ENCODE results near the gene PDILT. TPM values are rescaled to one million over a fixed set of nuclear protein-coding genes. Genes with fewer than 3 reads are reported as not detected.
"Not testable (repeated sequence)": the region's sequence is repeated elsewhere in the genome, so short reads cannot be mapped to it uniquely, and the experiment has no call there.

PDILT gene
- total RNA-seq, 1 donor, result not detected

DNA sequence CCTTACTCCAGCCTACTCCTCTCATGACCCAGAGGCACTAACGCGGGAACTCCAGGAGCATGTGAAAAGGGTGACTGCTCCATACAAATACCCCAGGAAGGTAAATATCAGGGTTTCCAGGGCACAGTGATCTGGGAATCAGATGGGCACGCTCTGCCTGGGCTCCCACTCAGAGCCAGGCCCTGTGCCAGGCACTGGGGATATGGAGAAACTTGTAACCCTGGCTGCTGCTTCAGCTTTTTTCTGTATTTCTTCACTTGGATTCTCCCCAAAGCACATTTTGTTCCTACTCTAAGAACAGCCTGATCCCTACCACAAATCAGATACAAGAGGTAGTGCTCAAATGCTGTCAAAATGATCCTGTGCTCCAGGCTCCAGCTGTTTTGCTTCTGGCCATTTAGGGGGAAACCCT is 35.3 kb upstream of the PDILT start:
- not testable (repeated sequence) for H3K4me2 ChIP-seq (ENCODE audit: insufficient read depth, low read length); H3K4me1 ChIP-seq (ENCODE audit: insufficient read depth, low read length); H3K27me3 ChIP-seq (ENCODE audit: insufficient read depth, low read length); H2AFZ ChIP-seq (ENCODE audit: low read length); H3K9me3 ChIP-seq (ENCODE audit: low read depth, low read length); H3K79me2 ChIP-seq (ENCODE audit: insufficient read depth, low read length); H3K36me3 ChIP-seq (ENCODE audit: insufficient read depth, low read length); H3K4me3 ChIP-seq (ENCODE audit: insufficient read depth, low read length); DNase-seq (ENCODE audit: insufficient read length, low spot score, missing footprints); H4K20me1 ChIP-seq (ENCODE audit: insufficient read depth, low read length); H3K27ac ChIP-seq (ENCODE audit: low read depth, low read length)

DNA sequence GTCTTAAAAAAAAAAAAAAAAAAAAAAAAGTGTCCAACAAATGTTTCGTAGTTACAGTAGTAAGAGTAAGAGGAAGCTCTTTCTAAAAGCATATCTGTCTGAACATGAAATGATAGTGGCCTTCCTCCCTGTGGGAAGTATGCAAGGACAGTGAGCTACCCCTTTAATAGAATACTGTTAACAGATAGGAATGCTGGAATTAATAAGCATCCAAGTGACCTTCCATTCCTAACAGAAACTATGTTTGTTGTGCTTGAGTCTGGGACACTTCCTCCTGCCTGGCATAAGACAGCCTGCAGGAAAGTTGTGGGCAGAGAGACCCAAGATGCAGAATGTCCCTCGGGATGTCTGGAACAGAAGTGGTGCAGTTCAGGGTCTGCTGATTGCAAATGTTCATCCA is 34.4 kb upstream of the PDILT start:
- not testable (repeated sequence) for H3K9me3 ChIP-seq (ENCODE audit: low read depth, low read length); H3K27ac ChIP-seq (ENCODE audit: low read depth, low read length); H3K27me3 ChIP-seq (ENCODE audit: insufficient read depth, low read length); H3K36me3 ChIP-seq (ENCODE audit: insufficient read depth, low read length); H3K79me2 ChIP-seq (ENCODE audit: insufficient read depth, low read length); H2AFZ ChIP-seq (ENCODE audit: low read length); H3K4me2 ChIP-seq (ENCODE audit: insufficient read depth, low read length); H4K20me1 ChIP-seq (ENCODE audit: insufficient read depth, low read length); DNase-seq (ENCODE audit: insufficient read length, low spot score, missing footprints); H3K4me3 ChIP-seq (ENCODE audit: insufficient read depth, low read length); H3K4me1 ChIP-seq (ENCODE audit: insufficient read depth, low read length)

DNA sequence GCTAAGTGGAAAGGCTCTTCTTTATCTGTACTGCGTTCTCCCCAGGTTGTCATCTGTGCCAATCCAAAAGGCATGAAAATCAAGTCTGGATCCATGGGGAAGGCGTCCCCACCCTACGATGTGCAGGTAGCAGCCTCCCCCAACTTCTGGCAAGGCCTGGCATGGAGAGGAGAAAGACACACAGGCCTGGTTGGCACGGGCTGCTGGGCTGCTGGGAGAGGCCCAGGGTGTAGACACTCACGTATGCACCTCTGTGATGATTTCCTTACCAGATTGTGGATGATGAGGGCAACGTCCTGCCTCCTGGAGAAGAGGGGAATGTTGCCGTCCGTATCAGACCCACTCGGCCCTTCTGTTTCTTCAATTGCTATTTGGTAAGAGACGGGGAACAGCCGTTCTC is 26.4 kb upstream of the PDILT start:
- H2AFZ ChIP-seq (ENCODE audit: low read length), result no peak overlapping the region
- H3K9me3 ChIP-seq (ENCODE audit: low read depth, low read length), result no peaks in the 10 kb centered on the region
- TF ChIP-seq, protein P1, sequence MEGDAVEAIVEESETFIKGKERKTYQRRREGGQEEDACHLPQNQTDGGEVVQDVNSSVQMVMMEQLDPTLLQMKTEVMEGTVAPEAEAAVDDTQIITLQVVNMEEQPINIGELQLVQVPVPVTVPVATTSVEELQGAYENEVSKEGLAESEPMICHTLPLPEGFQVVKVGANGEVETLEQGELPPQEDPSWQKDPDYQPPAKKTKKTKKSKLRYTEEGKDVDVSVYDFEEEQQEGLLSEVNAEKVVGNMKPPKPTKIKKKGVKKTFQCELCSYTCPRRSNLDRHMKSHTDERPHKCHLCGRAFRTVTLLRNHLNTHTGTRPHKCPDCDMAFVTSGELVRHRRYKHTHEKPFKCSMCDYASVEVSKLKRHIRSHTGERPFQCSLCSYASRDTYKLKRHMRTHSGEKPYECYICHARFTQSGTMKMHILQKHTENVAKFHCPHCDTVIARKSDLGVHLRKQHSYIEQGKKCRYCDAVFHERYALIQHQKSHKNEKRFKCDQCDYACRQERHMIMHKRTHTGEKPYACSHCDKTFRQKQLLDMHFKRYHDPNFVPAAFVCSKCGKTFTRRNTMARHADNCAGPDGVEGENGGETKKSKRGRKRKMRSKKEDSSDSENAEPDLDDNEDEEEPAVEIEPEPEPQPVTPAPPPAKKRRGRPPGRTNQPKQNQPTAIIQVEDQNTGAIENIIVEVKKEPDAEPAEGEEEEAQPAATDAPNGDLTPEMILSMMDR (IDR thresholded peaks at IDR 0.05; ENCODE audit: extremely low read depth, low read depth, low read length), result no peak
- H3K27me3 ChIP-seq (ENCODE audit: insufficient read depth, low read length), result no peaks in the 10 kb centered on the region
- DNase-seq (ENCODE audit: insufficient read length, low spot score, missing footprints), result no peak
- H3K4me3 ChIP-seq (ENCODE audit: insufficient read depth, low read length), result no peak overlapping the region
- H3K4me1 ChIP-seq (ENCODE audit: insufficient read depth, low read length), result no peaks in the 10 kb centered on the region
- H4K20me1 ChIP-seq (ENCODE audit: insufficient read depth, low read length), result no peaks in the 10 kb centered on the region
- H3K79me2 ChIP-seq (ENCODE audit: insufficient read depth, low read length), result no peaks in the 10 kb centered on the region
- no peak overlapping the region for H3K27ac ChIP-seq (ENCODE audit: low read depth, low read length)
- H3K36me3 ChIP-seq (ENCODE audit: insufficient read depth, low read length), result no peaks in the 10 kb centered on the region
- no peak overlapping the region for H3K4me2 ChIP-seq (ENCODE audit: insufficient read depth, low read length)

DNA sequence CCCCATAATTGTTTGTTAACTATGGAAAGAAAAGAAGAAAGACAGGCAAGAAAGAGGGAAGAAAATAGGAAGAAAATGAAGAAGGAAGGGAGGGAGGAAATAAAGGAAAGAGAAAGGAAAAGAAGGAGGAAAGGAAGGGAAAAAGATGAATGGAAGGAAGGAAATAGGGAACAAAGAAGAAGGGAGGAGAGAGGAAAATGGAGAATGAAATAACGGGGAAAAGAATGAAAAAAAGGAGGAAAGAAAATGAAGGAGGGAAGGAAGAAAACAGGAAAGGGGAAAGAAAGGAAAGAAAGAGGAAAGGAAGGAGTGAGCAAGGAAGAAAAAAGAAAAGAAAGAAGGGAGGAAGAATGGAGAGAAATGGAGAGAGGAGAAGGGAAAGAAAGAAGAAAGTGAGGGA is 25.9 kb upstream of the PDILT start:
- not testable (repeated sequence) for H3K4me2 ChIP-seq (ENCODE audit: insufficient read depth, low read length); H3K27me3 ChIP-seq (ENCODE audit: insufficient read depth, low read length); H3K27ac ChIP-seq (ENCODE audit: low read depth, low read length)

DNA sequence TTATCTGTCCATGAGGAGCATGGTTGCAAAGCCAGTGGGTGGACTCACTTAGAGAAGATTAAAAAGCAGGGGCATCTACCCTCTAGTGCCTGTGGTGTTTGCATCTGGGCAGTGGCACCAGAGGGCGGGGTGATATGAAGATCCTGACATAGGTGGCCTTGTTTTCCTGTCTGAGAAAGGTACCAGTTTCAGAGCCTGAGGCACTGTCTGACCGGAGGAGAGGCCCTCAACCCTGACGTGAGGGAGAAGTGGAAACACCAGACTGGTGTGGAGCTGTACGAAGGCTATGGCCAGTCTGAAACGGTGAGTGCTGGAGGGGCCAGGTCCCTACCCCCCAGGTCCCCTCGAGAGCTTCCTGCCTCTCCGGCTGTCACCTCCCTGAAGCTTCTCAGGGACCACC is 25.0 kb upstream of the PDILT start:
- not testable (repeated sequence) for H3K4me1 ChIP-seq (ENCODE audit: insufficient read depth, low read length); H3K27ac ChIP-seq (ENCODE audit: low read depth, low read length); DNase-seq (ENCODE audit: insufficient read length, low spot score, missing footprints); H3K4me2 ChIP-seq (ENCODE audit: insufficient read depth, low read length); H3K4me3 ChIP-seq (ENCODE audit: insufficient read depth, low read length); H2AFZ ChIP-seq (ENCODE audit: low read length); H3K79me2 ChIP-seq (ENCODE audit: insufficient read depth, low read length); H3K36me3 ChIP-seq (ENCODE audit: insufficient read depth, low read length); H3K27me3 ChIP-seq (ENCODE audit: insufficient read depth, low read length); H4K20me1 ChIP-seq (ENCODE audit: insufficient read depth, low read length); H3K9me3 ChIP-seq (ENCODE audit: low read depth, low read length)

More for the DNA sequence above, 25.9 kb upstream of the PDILT start:
- not testable (repeated sequence) for H3K4me3 ChIP-seq (ENCODE audit: insufficient read depth, low read length); H3K36me3 ChIP-seq (ENCODE audit: insufficient read depth, low read length); DNase-seq (ENCODE audit: insufficient read length, low spot score, missing footprints); H4K20me1 ChIP-seq (ENCODE audit: insufficient read depth, low read length); H3K9me3 ChIP-seq (ENCODE audit: low read depth, low read length); H3K4me1 ChIP-seq (ENCODE audit: insufficient read depth, low read length); H2AFZ ChIP-seq (ENCODE audit: low read length); H3K79me2 ChIP-seq (ENCODE audit: insufficient read depth, low read length)

DNA sequence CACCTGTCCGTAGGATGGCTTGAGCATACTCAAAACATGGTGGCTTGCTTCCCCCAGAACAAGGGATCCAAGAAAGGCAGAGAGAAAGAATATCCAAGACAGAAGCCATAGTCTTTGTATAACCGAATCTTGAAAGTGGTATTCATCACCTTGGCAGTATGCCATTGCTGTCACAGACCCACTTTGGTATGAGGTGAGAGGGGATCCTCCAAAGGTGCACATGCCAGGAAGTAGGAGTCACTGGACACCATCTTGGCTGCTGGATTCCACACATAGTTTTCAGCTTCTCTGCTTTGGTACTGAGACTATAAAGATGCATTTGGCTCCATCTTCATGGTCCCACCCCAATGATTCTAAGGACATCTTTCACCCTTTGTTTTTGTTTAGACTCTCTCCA is 22.9 kb upstream of the PDILT start:
- H3K36me3 ChIP-seq (ENCODE audit: insufficient read depth, low read length); H3K79me2 ChIP-seq (ENCODE audit: insufficient read depth, low read length); H3K9me3 ChIP-seq (ENCODE audit: low read depth, low read length); H2AFZ ChIP-seq (ENCODE audit: low read length); H3K27me3 ChIP-seq (ENCODE audit: insufficient read depth, low read length); DNase-seq (ENCODE audit: insufficient read length, low spot score, missing footprints); H4K20me1 ChIP-seq (ENCODE audit: insufficient read depth, low read length); H3K4me3 ChIP-seq (ENCODE audit: insufficient read depth, low read length); H3K4me1 ChIP-seq (ENCODE audit: insufficient read depth, low read length); H3K27ac ChIP-seq (ENCODE audit: low read depth, low read length); H3K4me2 ChIP-seq (ENCODE audit: insufficient read depth, low read length): not testable (repeated sequence)
